GM12864 (cell line): Measurements from ENCODE around the gene KBTBD4.

Experiments used
- DNase-seq: peaks from one replicate; pipeline ENCODE4 v3.0.0-alpha.2; 2011; ENCODE audit warnings: low read depth
- H3K4me3 ChIP-seq: 2 replicates; pipeline ENCODE4 v1.5.1; 2011; ENCODE audit warnings: mild to moderate bottlenecking, low read depth, low read length, control low read depth
- TF ChIP-seq, protein P1 (sequence below): IDR thresholded peaks from 2 replicates; pipeline ENCODE4 v1.5.1; 2011; ENCODE audit warnings: low read depth, mild to moderate bottlenecking, moderate library complexity, low read length, control low read depth, inconsistent platforms; ENCODE audit errors: missing control alignments

The KBTBD4 gene

DNA sequence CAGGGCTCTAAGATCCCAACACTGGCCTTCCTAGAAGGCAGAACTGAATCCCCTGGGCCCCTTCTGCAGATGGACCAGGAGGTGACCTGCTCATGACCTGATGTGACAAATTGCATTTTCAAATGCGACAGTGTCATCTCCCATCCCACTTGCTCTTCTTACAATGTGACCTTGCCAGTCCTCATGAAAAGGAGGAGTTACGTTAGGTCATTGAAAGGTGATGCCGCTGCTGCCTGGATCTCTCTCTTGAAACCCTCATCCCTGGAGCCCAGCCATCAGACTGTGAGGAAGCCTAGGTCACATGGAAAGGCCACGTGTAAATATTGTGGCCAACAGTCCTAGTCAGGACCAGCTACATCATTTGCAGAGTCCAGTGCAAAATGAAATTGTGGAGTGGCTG lies 21.1 kb upstream of the KBTBD4 start:
- TF ChIP-seq, protein P1, sequence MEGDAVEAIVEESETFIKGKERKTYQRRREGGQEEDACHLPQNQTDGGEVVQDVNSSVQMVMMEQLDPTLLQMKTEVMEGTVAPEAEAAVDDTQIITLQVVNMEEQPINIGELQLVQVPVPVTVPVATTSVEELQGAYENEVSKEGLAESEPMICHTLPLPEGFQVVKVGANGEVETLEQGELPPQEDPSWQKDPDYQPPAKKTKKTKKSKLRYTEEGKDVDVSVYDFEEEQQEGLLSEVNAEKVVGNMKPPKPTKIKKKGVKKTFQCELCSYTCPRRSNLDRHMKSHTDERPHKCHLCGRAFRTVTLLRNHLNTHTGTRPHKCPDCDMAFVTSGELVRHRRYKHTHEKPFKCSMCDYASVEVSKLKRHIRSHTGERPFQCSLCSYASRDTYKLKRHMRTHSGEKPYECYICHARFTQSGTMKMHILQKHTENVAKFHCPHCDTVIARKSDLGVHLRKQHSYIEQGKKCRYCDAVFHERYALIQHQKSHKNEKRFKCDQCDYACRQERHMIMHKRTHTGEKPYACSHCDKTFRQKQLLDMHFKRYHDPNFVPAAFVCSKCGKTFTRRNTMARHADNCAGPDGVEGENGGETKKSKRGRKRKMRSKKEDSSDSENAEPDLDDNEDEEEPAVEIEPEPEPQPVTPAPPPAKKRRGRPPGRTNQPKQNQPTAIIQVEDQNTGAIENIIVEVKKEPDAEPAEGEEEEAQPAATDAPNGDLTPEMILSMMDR = no peak
- DNase-seq = no peak
- H3K4me3 ChIP-seq = no peak overlapping the region

DNA sequence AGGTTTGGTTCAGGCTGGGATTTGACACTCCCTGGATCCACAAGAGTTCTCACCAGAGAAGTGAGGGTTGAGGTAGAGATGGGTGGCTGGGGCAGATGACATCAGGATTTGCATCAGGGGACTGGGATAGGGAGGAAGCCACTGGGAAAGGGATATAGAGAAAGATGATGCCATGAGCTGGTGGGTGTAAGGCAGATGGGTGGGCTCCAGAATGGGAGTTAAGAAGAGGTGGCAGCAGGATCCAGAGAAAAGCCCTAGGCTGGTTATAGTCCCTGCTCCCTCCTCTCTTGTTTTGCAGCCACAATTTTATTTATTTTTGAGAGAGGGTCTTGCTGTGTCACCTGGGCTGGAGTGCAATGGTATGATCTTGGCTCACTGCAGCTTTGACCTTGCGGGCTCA lies 17.2 kb upstream of the KBTBD4 start:
- TF ChIP-seq, protein P1 = no peak
- no peak for DNase-seq
- H3K4me3 ChIP-seq = no peak overlapping the region

DNA sequence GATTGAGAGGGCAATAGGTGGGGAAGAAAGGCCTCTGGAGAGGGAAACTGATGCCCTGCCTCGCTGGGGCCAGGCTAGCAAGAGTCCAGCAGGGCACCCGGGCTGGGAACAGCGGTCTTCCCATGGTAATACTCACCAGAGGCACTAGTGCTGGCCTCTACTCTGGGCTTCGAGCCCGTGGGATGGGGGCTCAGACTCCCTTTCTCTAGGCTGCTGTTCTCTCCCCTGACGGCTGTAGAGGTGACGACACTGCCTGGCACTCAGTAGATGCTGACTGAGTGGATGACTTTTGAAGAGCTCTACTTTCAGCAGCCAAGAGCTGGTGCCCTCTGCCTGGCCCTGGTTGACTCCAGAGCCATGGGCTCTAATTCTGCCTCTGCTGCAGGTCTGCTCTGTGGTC lies 16.3 kb upstream of the KBTBD4 start:
- no peak for DNase-seq
- no peak overlapping the region for H3K4me3 ChIP-seq
- TF ChIP-seq, protein P1 = no peak

DNA sequence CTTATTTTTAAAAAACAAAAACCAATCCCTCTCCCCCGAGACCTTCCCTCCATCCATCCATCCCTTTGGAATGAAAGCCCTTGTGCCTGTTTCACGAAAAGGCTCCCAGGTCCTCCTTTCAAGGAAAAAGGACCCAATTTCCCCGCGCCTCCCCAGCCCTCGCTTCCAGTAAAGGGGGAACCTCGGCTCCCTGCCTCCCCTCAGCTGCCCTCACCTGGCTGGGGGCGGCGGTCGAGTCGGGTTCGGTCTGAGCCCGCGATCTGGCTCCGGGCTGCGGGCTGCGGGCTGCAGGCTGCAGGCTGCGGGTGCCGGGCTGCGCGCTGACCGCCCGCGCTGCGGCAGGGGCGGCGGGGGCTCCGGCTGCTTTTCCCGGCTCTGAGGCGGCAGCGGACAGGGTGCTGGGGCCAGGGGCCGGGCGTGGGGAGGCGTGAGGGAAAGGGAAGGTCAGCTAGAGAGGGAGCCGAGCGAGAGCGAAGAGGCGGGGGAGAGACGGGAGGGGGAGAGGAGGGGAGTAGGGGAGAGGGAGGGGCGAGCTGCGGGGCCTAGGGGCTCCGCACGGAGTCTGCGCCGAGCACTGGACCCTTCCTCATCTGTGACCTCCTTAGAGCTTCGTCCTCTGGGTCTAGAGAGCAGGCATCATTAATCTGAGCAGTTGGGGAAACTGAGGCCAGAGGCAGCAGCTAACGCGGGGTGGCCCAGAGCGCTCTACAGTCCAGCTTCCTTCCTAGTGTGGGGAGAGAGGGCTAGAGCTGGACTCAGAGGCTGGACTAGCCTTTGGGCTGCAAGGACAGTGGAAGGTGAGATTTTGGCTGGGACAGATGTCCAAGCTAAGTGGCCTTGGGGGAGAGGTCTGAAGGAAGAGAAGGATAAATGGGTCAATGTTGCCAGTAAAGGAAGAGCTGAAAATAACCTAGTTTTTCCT lies 15.4 kb upstream of the KBTBD4 start, which contains the start of gene C1QTNF4:
Gene C1QTNF4 (minus strand): TSS at position 478 of the 922 bp plus-strand sequence. CDS start 3,601 bp downstream, outside the sequence.
- H3K4me3 ChIP-seq = no peak within 1 kb of the TSS
- no peak for DNase-seq
- TF ChIP-seq, protein P1 = no peak

DNA sequence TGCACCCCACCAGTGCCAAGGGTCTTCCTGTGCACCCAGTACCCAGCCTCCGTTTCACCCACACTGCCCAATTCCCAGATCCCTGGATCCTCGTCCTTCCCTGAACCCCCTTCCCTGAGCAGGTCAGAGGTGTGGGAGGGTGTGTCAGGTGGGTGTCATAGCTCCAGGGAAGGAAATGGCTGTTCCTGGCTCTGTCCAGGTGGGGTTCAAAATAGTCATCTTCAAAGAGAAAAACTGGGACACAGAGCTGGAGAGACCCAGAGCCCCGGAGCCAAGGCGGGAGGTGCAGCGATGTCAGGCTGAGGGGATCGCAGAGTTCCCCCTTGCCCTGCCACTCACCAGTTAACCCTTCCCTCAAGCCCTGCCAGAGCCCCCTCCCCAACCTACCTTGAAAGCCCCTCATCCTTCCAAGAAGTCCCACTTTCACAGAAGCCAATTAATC lies 14.7 kb upstream of the KBTBD4 start:
- H3K4me3 ChIP-seq = no peak overlapping the region
- TF ChIP-seq, protein P1 = no peak
- no peak for DNase-seq

DNA sequence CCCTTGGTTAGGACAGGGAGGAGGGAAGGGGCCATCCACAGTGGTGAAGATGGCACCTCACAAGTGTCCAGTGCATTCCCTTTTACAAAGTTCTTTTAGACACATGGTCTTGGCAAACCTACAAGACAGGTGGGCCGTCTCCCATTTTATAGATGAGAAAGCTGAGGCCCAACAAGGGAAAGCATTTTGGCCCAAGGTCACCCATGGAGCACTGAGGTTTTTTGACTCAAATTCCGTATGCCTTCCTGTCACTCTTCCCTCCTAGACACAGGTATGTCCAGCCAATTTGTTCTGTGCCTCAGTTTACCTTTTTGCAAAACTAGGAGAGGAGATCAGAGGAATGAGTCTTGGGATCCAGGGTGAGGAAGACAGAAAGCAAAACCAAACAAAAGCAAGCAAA lies 14.2 kb upstream of the KBTBD4 start:
- no peak for DNase-seq
- TF ChIP-seq, protein P1 = no peak
- no peak overlapping the region for H3K4me3 ChIP-seq
